Stimulated activated naive CD8-positive, alpha-beta T cell treated with anti-CD3 and anti-CD28 coated beads, Interleukin-15, Interleukin-2, amounts not matched to agents 100 ng/mL and 50 ng/mL, for 24 hours (primary cell): ENCODE measurements around the gene FRMD4A.

Experiments
- H3K27ac Mint-ChIP-seq: one replicate; pipeline ENCODE4 v1.8.0; 2021; ENCODE audit warnings: mild to moderate bottlenecking, mixed read lengths
- H3K27me3 Mint-ChIP-seq: one replicate; pipeline ENCODE4 v1.8.0; 2021; ENCODE audit warnings: mixed read lengths
- H3K36me3 Mint-ChIP-seq: one replicate; pipeline ENCODE4 v1.8.0; 2021; ENCODE audit warnings: low read depth, mixed read lengths
- H3K4me1 Mint-ChIP-seq: one replicate; pipeline ENCODE4 v1.8.0; 2021; ENCODE audit warnings: low read depth, mixed read lengths
- H3K4me3 Mint-ChIP-seq: one replicate; pipeline ENCODE4 v1.8.0; 2021; ENCODE audit warnings: mild to moderate bottlenecking, mixed read lengths
- H3K9me3 Mint-ChIP-seq: one replicate; pipeline ENCODE4 v1.8.0; 2021; ENCODE audit warnings: mixed read lengths

FRMD4A gene

GRCh38 chr10:13820964-13821337 is 509.8 kb downstream of the FRMD4A start:
- H3K27ac Mint-ChIP-seq, result no peak overlapping the region
- no peak overlapping the region for H3K4me3 Mint-ChIP-seq
- H3K36me3 Mint-ChIP-seq, result no peaks in the 10 kb centered on the region
- H3K27me3 Mint-ChIP-seq, result peaks cover 4% of the 10 kb centered on the region
- H3K9me3 Mint-ChIP-seq, result peaks cover 14% of the 10 kb centered on the region
- peaks cover 8% of the 10 kb centered on the region for H3K4me1 Mint-ChIP-seq

GRCh38 chr10:13820119-13820963 is 510.4 kb downstream of the FRMD4A start:
- H3K27ac Mint-ChIP-seq, result peak overlapping the region; percentile 69
- peaks cover 8% of the 10 kb centered on the region for H3K4me1 Mint-ChIP-seq
- peaks cover 4% of the 10 kb centered on the region for H3K27me3 Mint-ChIP-seq
- H3K36me3 Mint-ChIP-seq, result no peaks in the 10 kb centered on the region
- peaks cover 14% of the 10 kb centered on the region for H3K9me3 Mint-ChIP-seq
- H3K4me3 Mint-ChIP-seq, result no peak overlapping the region

- no peak overlapping the region for H3K4me3 Mint-ChIP-seq
- H3K27ac Mint-ChIP-seq, result no peak overlapping the region
- H3K9me3 Mint-ChIP-seq, result peaks cover 14% of the 10 kb centered on the region
- H3K27me3 Mint-ChIP-seq, result peaks cover under 1% of the 10 kb centered on the region
- H3K4me1 Mint-ChIP-seq, result peaks cover 8% of the 10 kb centered on the region
- H3K36me3 Mint-ChIP-seq, result no peaks in the 10 kb centered on the region
These were observed 514.4 kb downstream of the FRMD4A start for GRCh38 chr10:13816195-13816925.

GRCh38 chr10:13815756-13816155 is 515.0 kb downstream of the FRMD4A start:
- H3K4me1 Mint-ChIP-seq, result peaks cover 8% of the 10 kb centered on the region

GRCh38 chr10:13813550-13813949 is 517.2 kb downstream of the FRMD4A start:
- Mint-ChIP-seq H3K27me3 (no peaks in the 10 kb centered on the region), H3K9me3 (peaks cover 14% of the 10 kb centered on the region), H3K4me3 (no peak overlapping the region), H3K27ac (no peak overlapping the region), H3K4me1 (no peaks in the 10 kb centered on the region), H3K36me3 (no peaks in the 10 kb centered on the region)

More at GRCh38 chr10:13815756-13816155, 515.0 kb downstream of the FRMD4A start:
- no peaks in the 10 kb centered on the region for H3K36me3 Mint-ChIP-seq
- no peak overlapping the region for H3K27ac Mint-ChIP-seq
- H3K4me3 Mint-ChIP-seq, result no peak overlapping the region
- H3K9me3 Mint-ChIP-seq, result peaks cover 14% of the 10 kb centered on the region
- no peaks in the 10 kb centered on the region for H3K27me3 Mint-ChIP-seq

GRCh38 chr10:13812804-13813203 is 517.9 kb downstream of the FRMD4A start:
- H3K4me1 Mint-ChIP-seq, result no peaks in the 10 kb centered on the region
- no peaks in the 10 kb centered on the region for H3K27me3 Mint-ChIP-seq
- no peaks in the 10 kb centered on the region for H3K36me3 Mint-ChIP-seq
- no peak overlapping the region for H3K27ac Mint-ChIP-seq
- H3K4me3 Mint-ChIP-seq, result no peak overlapping the region
- H3K9me3 Mint-ChIP-seq, result peaks cover 14% of the 10 kb centered on the region

- H3K4me3 Mint-ChIP-seq, result no peak overlapping the region
- peaks cover 3% of the 10 kb centered on the region for H3K4me1 Mint-ChIP-seq
- no peaks in the 10 kb centered on the region for H3K9me3 Mint-ChIP-seq
- no peak overlapping the region for H3K27ac Mint-ChIP-seq
- no peaks in the 10 kb centered on the region for H3K27me3 Mint-ChIP-seq
- H3K36me3 Mint-ChIP-seq, result no peaks in the 10 kb centered on the region
These were observed 520.2 kb downstream of the FRMD4A start for GRCh38 chr10:13810568-13810967.

GRCh38 chr10:13809427-13809826 is 521.3 kb downstream of the FRMD4A start:
- Mint-ChIP-seq H3K4me3 (no peak overlapping the region), H3K9me3 (no peaks in the 10 kb centered on the region), H3K36me3 (no peaks in the 10 kb centered on the region), H3K27ac (no peak overlapping the region), H3K4me1 (peaks cover 3% of the 10 kb centered on the region), H3K27me3 (no peaks in the 10 kb centered on the region)

GRCh38 chr10:13808556-13809391 is 522.0 kb downstream of the FRMD4A start:
- no peaks in the 10 kb centered on the region for H3K9me3 Mint-ChIP-seq
- no peak overlapping the region for H3K27ac Mint-ChIP-seq
- no peaks in the 10 kb centered on the region for H3K36me3 Mint-ChIP-seq
- no peaks in the 10 kb centered on the region for H3K27me3 Mint-ChIP-seq
- peaks cover 3% of the 10 kb centered on the region for H3K4me1 Mint-ChIP-seq
- no peak overlapping the region for H3K4me3 Mint-ChIP-seq

- Mint-ChIP-seq H3K4me3 (no peak overlapping the region), H3K27ac (no peak overlapping the region), H3K9me3 (no peaks in the 10 kb centered on the region), H3K4me1 (peaks cover 3% of the 10 kb centered on the region), H3K36me3 (no peaks in the 10 kb centered on the region), H3K27me3 (no peaks in the 10 kb centered on the region)
These were observed 524.3 kb downstream of the FRMD4A start for GRCh38 chr10:13806419-13806818.

GRCh38 chr10:13803566-13804554 is 526.9 kb downstream of the FRMD4A start:
- no peak overlapping the region for H3K27ac Mint-ChIP-seq
- H3K9me3 Mint-ChIP-seq, result no peaks in the 10 kb centered on the region
- H3K36me3 Mint-ChIP-seq, result no peaks in the 10 kb centered on the region
- no peak overlapping the region for H3K4me3 Mint-ChIP-seq
- peaks cover 11% of the 10 kb centered on the region for H3K4me1 Mint-ChIP-seq
- H3K27me3 Mint-ChIP-seq, result no peaks in the 10 kb centered on the region

GRCh38 chr10:13801907-13802288 is 528.8 kb downstream of the FRMD4A start:
- Mint-ChIP-seq H3K4me1 (peaks cover 11% of the 10 kb centered on the region), H3K27me3 (no peaks in the 10 kb centered on the region), H3K36me3 (no peaks in the 10 kb centered on the region), H3K27ac (no peak overlapping the region), H3K9me3 (no peaks in the 10 kb centered on the region), H3K4me3 (no peak overlapping the region)

- no peak overlapping the region for H3K27ac Mint-ChIP-seq
- H3K36me3 Mint-ChIP-seq, result no peaks in the 10 kb centered on the region
- no peaks in the 10 kb centered on the region for H3K9me3 Mint-ChIP-seq
- no peaks in the 10 kb centered on the region for H3K27me3 Mint-ChIP-seq
- peaks cover 13% of the 10 kb centered on the region for H3K4me1 Mint-ChIP-seq
- no peak overlapping the region for H3K4me3 Mint-ChIP-seq
These were observed 529.4 kb downstream of the FRMD4A start for GRCh38 chr10:13801156-13801906.
